ENCODE measurements around the gene MPND.

DNA sequence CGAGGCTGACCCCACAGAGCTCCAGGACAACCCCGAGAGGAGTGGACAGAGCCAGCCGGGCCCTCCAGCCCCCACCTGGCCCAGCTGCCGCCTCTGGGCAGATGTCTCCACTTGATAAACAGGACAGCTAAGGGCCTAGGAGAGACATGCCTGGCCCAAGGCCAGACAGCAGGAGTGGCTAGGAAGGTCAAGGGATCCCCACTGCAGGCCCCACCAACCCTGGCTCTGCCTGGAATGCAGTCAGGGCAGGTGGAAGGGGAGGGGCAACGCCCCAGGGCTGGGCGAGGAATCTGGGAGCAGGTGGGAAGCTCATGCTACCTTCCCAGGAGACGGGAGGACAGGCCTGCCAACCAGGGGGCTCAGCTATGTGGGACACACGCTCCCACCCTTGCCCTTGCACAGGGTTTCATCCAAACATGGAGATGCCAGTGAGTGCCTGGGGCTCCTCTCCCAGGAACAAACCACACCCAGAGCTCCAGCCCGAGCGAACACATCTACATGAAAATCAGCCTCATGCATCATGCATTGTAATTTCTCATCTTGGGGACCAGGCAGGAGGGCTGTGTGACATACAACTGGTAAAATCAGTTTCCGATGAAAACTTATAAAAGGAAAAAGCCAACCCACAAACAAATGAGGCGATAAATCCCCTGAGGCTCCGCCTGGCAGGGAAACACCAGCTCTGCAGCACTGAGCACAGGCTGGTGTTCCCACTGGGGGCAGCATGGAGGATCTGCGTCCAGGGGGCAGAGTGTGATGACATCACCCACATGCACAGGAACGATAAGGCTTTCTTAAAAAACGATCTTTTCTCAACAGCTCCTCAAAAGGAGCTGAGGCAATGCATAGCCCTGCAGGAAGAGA lies 32.0 kb downstream of the MPND start:
- TF ChIP-seq, protein P1, sequence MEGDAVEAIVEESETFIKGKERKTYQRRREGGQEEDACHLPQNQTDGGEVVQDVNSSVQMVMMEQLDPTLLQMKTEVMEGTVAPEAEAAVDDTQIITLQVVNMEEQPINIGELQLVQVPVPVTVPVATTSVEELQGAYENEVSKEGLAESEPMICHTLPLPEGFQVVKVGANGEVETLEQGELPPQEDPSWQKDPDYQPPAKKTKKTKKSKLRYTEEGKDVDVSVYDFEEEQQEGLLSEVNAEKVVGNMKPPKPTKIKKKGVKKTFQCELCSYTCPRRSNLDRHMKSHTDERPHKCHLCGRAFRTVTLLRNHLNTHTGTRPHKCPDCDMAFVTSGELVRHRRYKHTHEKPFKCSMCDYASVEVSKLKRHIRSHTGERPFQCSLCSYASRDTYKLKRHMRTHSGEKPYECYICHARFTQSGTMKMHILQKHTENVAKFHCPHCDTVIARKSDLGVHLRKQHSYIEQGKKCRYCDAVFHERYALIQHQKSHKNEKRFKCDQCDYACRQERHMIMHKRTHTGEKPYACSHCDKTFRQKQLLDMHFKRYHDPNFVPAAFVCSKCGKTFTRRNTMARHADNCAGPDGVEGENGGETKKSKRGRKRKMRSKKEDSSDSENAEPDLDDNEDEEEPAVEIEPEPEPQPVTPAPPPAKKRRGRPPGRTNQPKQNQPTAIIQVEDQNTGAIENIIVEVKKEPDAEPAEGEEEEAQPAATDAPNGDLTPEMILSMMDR (IDR thresholded peaks at IDR 0.05), result peak in 3 of 6 experiments; percentile 20 to 27 (median 22)
- TF ChIP-seq POLR2A (IDR thresholded peaks at IDR 0.05), result peak in 1 of 2 donors; percentile 6
